ENCODE data around the gene PSME1. TPM values are rescaled to one million over a fixed set of nuclear protein-coding genes. Genes with fewer than 3 reads are reported as not detected.
A peak's percentile ranks its signal among the peaks of the same experiment; 100 is the strongest.

Gene PSME1
- total and polyA plus RNA-seq, 2 of the 4 experiments (the other 2 are of a cell fraction): 42.8 to 106 TPM

DNA sequence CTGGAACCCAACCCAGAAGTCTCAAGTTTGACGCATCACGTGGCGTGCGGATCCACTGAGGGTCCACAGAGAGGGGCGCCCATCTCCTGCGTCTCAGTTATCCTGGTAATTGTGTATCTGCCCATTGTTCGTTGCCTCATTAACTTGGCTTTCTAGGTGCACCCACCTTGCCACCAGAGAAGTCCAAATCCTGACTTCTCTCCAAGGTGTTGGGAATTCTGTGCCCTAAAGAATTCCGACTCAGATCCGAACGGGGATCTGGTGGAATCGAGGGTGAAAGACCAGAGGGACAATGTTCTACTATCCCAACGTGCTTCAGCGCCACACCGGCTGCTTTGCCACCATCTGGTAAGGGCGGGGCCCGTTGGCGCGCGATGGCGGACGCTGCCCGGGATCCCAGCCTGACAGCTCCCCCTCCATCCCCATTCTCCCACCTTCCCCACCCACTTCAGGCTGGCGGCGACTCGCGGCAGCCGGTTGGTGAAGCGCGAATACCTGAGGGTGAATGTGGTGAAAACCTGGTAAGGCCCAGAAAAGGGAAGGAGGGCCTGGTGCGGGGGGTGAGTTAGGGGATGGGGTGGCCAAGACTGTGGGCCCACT, 36.4 kb downstream of the PSME1 start:
- ATAC-seq (ENCODE audit: low read depth) (no peak), DNase-seq (no peak)
- dilution Hi-C loops (cut with HindIII; ENCODE audit: low sequenced_read_pairs, unreplicated experiment) (no loop called here), in situ Hi-C loops (cut with MboI; ENCODE audit: low sequenced_read_pairs) (no loop called here), intact Hi-C loops (cut with micrococcal nuclease) (no loop called here)
- H3K14ac ChIP-seq (replicated peaks; ENCODE audit: low read depth, low read length): no peak overlapping the region
- no peak overlapping the region for H3K18ac ChIP-seq (ENCODE audit: low read depth, low read length)
- TF ChIP-seq MXI1 (IDR thresholded peaks at IDR 0.05; ENCODE audit: borderline replicate concordance, low read depth, low read length) (no peak), CHD1 (IDR thresholded peaks at IDR 0.05; ENCODE audit: low read depth, low read length) (no peak), BHLHE40 (IDR thresholded peaks at IDR 0.05; ENCODE audit: low read depth, low read length) (no peak), CEBPB (IDR thresholded peaks at IDR 0.05; ENCODE audit: low read depth, low read length) (no peak)
- TF ChIP-seq, protein P1, sequence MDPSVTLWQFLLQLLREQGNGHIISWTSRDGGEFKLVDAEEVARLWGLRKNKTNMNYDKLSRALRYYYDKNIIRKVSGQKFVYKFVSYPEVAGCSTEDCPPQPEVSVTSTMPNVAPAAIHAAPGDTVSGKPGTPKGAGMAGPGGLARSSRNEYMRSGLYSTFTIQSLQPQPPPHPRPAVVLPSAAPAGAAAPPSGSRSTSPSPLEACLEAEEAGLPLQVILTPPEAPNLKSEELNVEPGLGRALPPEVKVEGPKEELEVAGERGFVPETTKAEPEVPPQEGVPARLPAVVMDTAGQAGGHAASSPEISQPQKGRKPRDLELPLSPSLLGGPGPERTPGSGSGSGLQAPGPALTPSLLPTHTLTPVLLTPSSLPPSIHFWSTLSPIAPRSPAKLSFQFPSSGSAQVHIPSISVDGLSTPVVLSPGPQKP (IDR thresholded peaks at IDR 0.05; ENCODE audit: borderline replicate concordance, low read depth, low read length): no peak
- TF ChIP-seq, protein P2, sequence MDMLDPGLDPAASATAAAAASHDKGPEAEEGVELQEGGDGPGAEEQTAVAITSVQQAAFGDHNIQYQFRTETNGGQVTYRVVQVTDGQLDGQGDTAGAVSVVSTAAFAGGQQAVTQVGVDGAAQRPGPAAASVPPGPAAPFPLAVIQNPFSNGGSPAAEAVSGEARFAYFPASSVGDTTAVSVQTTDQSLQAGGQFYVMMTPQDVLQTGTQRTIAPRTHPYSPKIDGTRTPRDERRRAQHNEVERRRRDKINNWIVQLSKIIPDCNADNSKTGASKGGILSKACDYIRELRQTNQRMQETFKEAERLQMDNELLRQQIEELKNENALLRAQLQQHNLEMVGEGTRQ (IDR thresholded peaks at IDR 0.05; ENCODE audit: low read depth, low read length): no peak
- H4K91ac ChIP-seq (ENCODE audit: insufficient read depth, low read depth, low read length): no peak overlapping the region
- WGBS, 2 experiments (ENCODE audit: extremely low coverage in 2 of 2, insufficient read length in 1 of 2): 55% methylated on average over 6 of the region's 30 CpGs; no CpG with 5 or more reads in 1 of the 2 experiments
- no peak overlapping the region for H2BK15ac ChIP-seq (ENCODE audit: low read depth, low read length)
- no peak overlapping the region for H2AFZ ChIP-seq (replicated peaks; ENCODE audit: low read length, poor library complexity)
- no peak overlapping the region for H3K4me3 ChIP-seq (ENCODE audit: insufficient read depth, low read depth, low read length)
- H2AK9ac ChIP-seq (replicated peaks; ENCODE audit: low read depth, low read length, poor library complexity): peak overlapping the region; percentile 57
- H3K79me1 ChIP-seq (ENCODE audit: low read depth in 1 of 2, low read length in 2 of 2): no peaks in the 10 kb centered on the region
- H2BK120ac ChIP-seq (ENCODE audit: low read depth, low read length): no peak overlapping the region
- no peak overlapping the region for H2BK20ac ChIP-seq (ENCODE audit: low read depth, low read length)
- POLR2A ChIA-PET (ENCODE audit: unreplicated experiment): no interaction called here
- H4K5ac ChIP-seq (ENCODE audit: low read depth, low read length): no peak overlapping the region
- no peak overlapping the region for H3K4ac ChIP-seq (ENCODE audit: low read depth, low read length)
- no peak overlapping the region for H3K56ac ChIP-seq (ENCODE audit: extremely low read depth, insufficient read depth, low read length)
- no peak overlapping the region for H2AK5ac ChIP-seq (ENCODE audit: low read depth, low read length)
- no peaks in the 10 kb centered on the region for H3K9me3 ChIP-seq (ENCODE audit: control insufficient read depth, insufficient read depth, low read length)
- H3K4me1 ChIP-seq (ENCODE audit: control insufficient read depth, insufficient read depth, low read length): no peaks in the 10 kb centered on the region
- no TSS peak for BruUV-seq (replicated peaks)
- H3K27ac ChIP-seq (ENCODE audit: insufficient read depth, low read length): no peak overlapping the region
- no peak overlapping the region for H3K23ac ChIP-seq (ENCODE audit: low read depth, low read length)
- CTCF ChIA-PET: no interaction called here
- H3K4me2 ChIP-seq (ENCODE audit: low read depth, low read length): no peak overlapping the region
- no peaks in the 10 kb centered on the region for H4K20me1 ChIP-seq (ENCODE audit: insufficient read depth, low read length)
- no peak overlapping the region for H2BK5ac ChIP-seq (ENCODE audit: low read depth, low read length, poor library complexity, severe bottlenecking)
- no peak overlapping the region for H3K9ac ChIP-seq (ENCODE audit: low read depth, low read length)
- 0 out of 2 replicates have a peak, but pooled peaks cover 3% of the 10 kb centered on the region for H3K9me1 ChIP-seq (ENCODE audit: insufficient read depth, low read length)
- peaks cover 30% of the 10 kb centered on the region for H3K36me3 ChIP-seq (ENCODE audit: control insufficient read depth, insufficient read depth, low read length)
- 0 out of 4 replicates have a peak overlapping the region, but pooled peaks of 1 of the 2 experiments have one; percentile 14 for H4K8ac ChIP-seq (ENCODE audit: low read depth in 2 of 2, low read length in 2 of 2)
- H3K27me3 ChIP-seq (ENCODE audit: control insufficient read depth, insufficient read depth, low read length): no peaks in the 10 kb centered on the region

Data from IMR-90 (cell line).